HG03095 (cell line): ENCODE data around the gene CXCL17.
"Not testable (repeated sequence)": the region's sequence is repeated elsewhere in the genome, so short reads cannot be mapped to it uniquely, and the experiment has no call there.

ENCODE experiments used
- ATAC-seq: cut with Tn5 transposase; IDR thresholded peaks from one replicate; pipeline ENCODE4 v1.9.1; 2021; ENCODE audit warnings: moderate library complexity; ENCODE audit not compliant: unreplicated experiment

CXCL17 gene

GRCh38 chr19:42466521-42467182 is 23.9 kb upstream of the CXCL17 start:
- no peak for ATAC-seq

- peak; percentile 67 for ATAC-seq
Measured at GRCh38 chr19:42465827-42466280, 23.1 kb upstream of the CXCL17 start.

- ATAC-seq: no peak
Measured at GRCh38 chr19:42461700-42462324, 19.1 kb upstream of the CXCL17 start.

GRCh38 chr19:42461231-42461630 is 18.5 kb upstream of the CXCL17 start:
- ATAC-seq: not testable (repeated sequence)

GRCh38 chr19:42459926-42460325 is 17.2 kb upstream of the CXCL17 start:
- ATAC-seq: no peak

- no peak for ATAC-seq
Measured at GRCh38 chr19:42455621-42456081, 12.9 kb upstream of the CXCL17 start.

- no peak for ATAC-seq
Measured at GRCh38 chr19:42455086-42455485, 12.3 kb upstream of the CXCL17 start.

- no peak for ATAC-seq
Measured at GRCh38 chr19:42452590-42452989, 9.8 kb upstream of the CXCL17 start.

GRCh38 chr19:42450314-42450934 is 7.7 kb upstream of the CXCL17 start:
- peak; percentile 80 for ATAC-seq

GRCh38 chr19:42448306-42448705 is 5.6 kb upstream of the CXCL17 start:
- not testable (repeated sequence) for ATAC-seq

GRCh38 chr19:42445948-42446347 is 3.2 kb upstream of the CXCL17 start:
- ATAC-seq: no peak

GRCh38 chr19:42443944-42444398 is 1.2 kb upstream of the CXCL17 start:
- no peak for ATAC-seq

GRCh38 chr19:42441049-42441445 is 1.7 kb downstream of the CXCL17 start:
- ATAC-seq: no peak

GRCh38 chr19:42440357-42441048 is 2.2 kb downstream of the CXCL17 start:
- no peak for ATAC-seq

GRCh38 chr19:42436006-42436405 is 6.7 kb downstream of the CXCL17 start:
- ATAC-seq: no peak

GRCh38 chr19:42435316-42435715 is 7.4 kb downstream of the CXCL17 start:
- ATAC-seq: no peak

GRCh38 chr19:42433503-42434260 is 9.1 kb downstream of the CXCL17 start:
- no peak for ATAC-seq

GRCh38 chr19:42431486-42431885 is 11.3 kb downstream of the CXCL17 start:
- ATAC-seq: no peak

- ATAC-seq: no peak
Measured at GRCh38 chr19:42428676-42429075, 14.1 kb downstream of the CXCL17 start.

GRCh38 chr19:42427313-42427712 is 15.4 kb downstream of the CXCL17 start, which contains the start of gene LIPE:
LIPE (minus strand) TSS chr19:42427388; CDS start chr19:42427149, 239 bp downstream.
- ATAC-seq: no peak

GRCh38 chr19:42426643-42427042 is 16.1 kb downstream of the CXCL17 start:
- no peak for ATAC-seq
